ENCODE results near the gene POGK. TPM values are rescaled to one million over a fixed set of nuclear protein-coding genes. Genes with fewer than 3 reads are reported as not detected.

The POGK gene
- total RNA-seq, 4 donors from 2014 or later = 16.8 to 29.9 (median 24.9) TPM

DNA sequence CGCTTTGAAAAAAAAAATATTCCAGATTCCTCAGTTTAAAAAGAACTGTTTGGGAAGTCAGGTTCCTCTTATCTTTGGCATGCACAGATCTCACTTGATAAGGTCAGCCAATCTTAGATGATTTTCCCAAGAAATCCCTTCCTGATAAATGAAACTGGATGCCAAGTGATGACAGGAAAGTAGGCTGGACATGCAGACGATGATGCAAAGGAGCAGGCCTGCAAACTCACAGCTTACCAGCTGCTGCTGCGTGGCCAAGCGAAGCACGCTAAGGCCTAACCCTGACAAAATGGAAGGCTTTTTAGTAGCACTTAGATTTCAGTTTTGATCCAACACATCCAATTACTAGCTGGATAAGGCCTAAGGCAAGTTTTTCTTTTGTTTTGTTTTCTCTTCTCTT lies 26.7 kb downstream of the POGK start:
- TF ChIP-seq EP300 (IDR thresholded peaks at IDR 0.05; ENCODE audit: low read depth) (no peak), POLR2A (IDR thresholded peaks at IDR 0.05) (no peak), POLR2AphosphoS5 (IDR thresholded peaks at IDR 0.05) (no peak)
- TF ChIP-seq, protein P1, sequence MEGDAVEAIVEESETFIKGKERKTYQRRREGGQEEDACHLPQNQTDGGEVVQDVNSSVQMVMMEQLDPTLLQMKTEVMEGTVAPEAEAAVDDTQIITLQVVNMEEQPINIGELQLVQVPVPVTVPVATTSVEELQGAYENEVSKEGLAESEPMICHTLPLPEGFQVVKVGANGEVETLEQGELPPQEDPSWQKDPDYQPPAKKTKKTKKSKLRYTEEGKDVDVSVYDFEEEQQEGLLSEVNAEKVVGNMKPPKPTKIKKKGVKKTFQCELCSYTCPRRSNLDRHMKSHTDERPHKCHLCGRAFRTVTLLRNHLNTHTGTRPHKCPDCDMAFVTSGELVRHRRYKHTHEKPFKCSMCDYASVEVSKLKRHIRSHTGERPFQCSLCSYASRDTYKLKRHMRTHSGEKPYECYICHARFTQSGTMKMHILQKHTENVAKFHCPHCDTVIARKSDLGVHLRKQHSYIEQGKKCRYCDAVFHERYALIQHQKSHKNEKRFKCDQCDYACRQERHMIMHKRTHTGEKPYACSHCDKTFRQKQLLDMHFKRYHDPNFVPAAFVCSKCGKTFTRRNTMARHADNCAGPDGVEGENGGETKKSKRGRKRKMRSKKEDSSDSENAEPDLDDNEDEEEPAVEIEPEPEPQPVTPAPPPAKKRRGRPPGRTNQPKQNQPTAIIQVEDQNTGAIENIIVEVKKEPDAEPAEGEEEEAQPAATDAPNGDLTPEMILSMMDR (IDR thresholded peaks at IDR 0.05) = no peak
- no peak for DNase-seq
- no peaks in the 10 kb centered on the region for H3K4me1 ChIP-seq
- H3K27ac ChIP-seq = no peak overlapping the region
- no peaks in the 10 kb centered on the region for H3K9me3 ChIP-seq
- no peak overlapping the region for H3K4me3 ChIP-seq
- H3K36me3 ChIP-seq = peaks cover 0 to 31% (median 13%) of the 10 kb centered on the region in 4 donors
- intact Hi-C loops (cut with DNase I; ENCODE audit: low total_unique reads) (no loop called here), in situ Hi-C loops (cut with MboI; ENCODE audit: low pct_ligation_motif_present in 1 of 4, low pct_unique_long_range_greater_than_20kb in 1 of 4, low sequenced_read_pairs in 3 of 4) (no loop called here)
- H3K27me3 ChIP-seq = no peaks in the 10 kb centered on the region
- WGBS, 2 donors (ENCODE audit: low coverage in 1 of 2) = 87 to 95% methylated on average over 5 of the region's 5 CpGs

DNA sequence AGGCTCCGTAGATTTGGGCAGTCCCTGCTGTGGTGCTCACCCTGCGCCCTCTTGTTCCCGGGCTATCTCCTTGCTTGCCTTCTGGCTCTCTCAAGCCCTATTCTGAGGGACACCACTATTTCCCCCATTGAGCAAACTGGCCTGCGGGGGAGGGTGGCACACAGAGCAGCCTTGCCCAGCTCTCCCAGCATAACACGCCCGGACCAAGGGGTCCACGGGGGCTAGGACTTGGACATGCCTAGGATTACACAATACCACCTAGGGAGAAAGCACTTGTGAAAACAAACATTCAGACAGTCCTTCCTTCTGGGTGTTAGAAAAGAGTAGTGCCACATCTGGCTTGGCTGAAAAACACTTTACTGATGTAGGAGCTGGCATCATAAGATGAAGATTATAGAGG lies 29.4 kb downstream of the POGK start:
- intact Hi-C loops (cut with DNase I; ENCODE audit: low total_unique reads) = no loop called here
- DNase-seq = no peak
- 81 to 89% methylated on average over 3 to 7 of the region's 7 CpGs for WGBS, 2 donors (ENCODE audit: low coverage in 1 of 2)
- H3K4me1 ChIP-seq = peaks cover 0 to 9% (median 4%) of the 10 kb centered on the region in 4 donors
- H3K27ac ChIP-seq = no peak overlapping the region
- no peak overlapping the region for H3K4me3 ChIP-seq
- TF ChIP-seq EP300 (IDR thresholded peaks at IDR 0.05; ENCODE audit: low read depth) (no peak), POLR2A (IDR thresholded peaks at IDR 0.05) (no peak)
- TF ChIP-seq, protein P1 (IDR thresholded peaks at IDR 0.05) = no peak
- H3K27me3 ChIP-seq = no peaks in the 10 kb centered on the region
- in situ Hi-C loops (cut with MboI; ENCODE audit: low pct_ligation_motif_present in 1 of 4, low pct_unique_long_range_greater_than_20kb in 1 of 4, low sequenced_read_pairs in 3 of 4) = no loop called here
- peaks cover 0 to 15% (median 6%) of the 10 kb centered on the region in 4 donors for H3K36me3 ChIP-seq
- no peaks in the 10 kb centered on the region for H3K9me3 ChIP-seq

DNA sequence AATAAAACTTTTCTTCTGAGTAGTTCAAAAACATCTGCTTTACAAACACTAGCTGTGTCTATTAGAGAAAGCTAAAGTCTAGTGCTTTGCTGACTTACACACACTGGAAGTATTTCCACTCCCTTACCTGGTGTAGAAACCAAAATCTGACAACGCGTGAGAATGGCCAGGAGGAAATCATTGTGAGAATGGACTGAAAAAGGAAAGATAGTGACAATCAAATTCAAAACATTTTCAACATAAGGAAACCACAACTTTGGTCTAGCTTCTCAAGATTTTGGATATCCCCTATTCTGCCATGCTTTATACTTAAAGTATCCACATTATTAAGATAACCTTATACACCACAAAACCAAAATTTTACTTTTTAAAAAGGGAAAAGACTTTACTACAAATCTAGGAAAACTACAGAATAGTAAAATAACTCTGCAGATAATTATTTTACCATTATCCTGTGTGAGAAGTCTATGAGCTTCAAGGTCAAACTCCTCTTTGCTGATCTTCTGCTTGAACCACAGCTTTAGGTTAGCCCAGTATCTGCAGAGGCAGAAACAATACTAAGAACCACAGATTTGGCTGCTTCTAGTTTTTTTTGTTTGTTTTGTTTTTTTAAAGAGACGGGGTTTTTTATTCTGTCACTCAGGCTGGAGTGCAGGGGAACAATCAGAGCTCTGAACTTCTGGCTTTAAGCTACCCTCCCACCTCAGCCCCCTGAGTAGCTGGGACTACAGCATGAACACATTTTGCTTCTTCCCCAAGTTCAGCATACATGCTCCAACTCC lies 30.2 kb downstream of the POGK start:
- H3K36me3 ChIP-seq = peaks cover 0 to 6% (median 2%) of the 10 kb centered on the region in 4 donors
- intact Hi-C loops (cut with DNase I; ENCODE audit: low total_unique reads) (no loop called here), in situ Hi-C loops (cut with MboI; ENCODE audit: low pct_ligation_motif_present in 1 of 4, low pct_unique_long_range_greater_than_20kb in 1 of 4, low sequenced_read_pairs in 3 of 4) (no loop called here)
- H3K9me3 ChIP-seq = no peaks in the 10 kb centered on the region
- H3K4me1 ChIP-seq = peaks cover 0 to 10% (median 6%) of the 10 kb centered on the region in 4 donors
- no peak overlapping the region for H3K4me3 ChIP-seq
- no peaks in the 10 kb centered on the region for H3K27me3 ChIP-seq
- H3K27ac ChIP-seq = no peak overlapping the region
- TF ChIP-seq, protein P1 (IDR thresholded peaks at IDR 0.05) = no peak
- TF ChIP-seq POLR2A (IDR thresholded peaks at IDR 0.05) (no peak), EP300 (IDR thresholded peaks at IDR 0.05; ENCODE audit: low read depth) (no peak), POLR2AphosphoS5 (IDR thresholded peaks at IDR 0.05) (no peak)
- no peak for DNase-seq
- 66 to 83% methylated on average over 3 of the region's 3 CpGs for WGBS, 2 donors (ENCODE audit: low coverage in 1 of 2)

DNA sequence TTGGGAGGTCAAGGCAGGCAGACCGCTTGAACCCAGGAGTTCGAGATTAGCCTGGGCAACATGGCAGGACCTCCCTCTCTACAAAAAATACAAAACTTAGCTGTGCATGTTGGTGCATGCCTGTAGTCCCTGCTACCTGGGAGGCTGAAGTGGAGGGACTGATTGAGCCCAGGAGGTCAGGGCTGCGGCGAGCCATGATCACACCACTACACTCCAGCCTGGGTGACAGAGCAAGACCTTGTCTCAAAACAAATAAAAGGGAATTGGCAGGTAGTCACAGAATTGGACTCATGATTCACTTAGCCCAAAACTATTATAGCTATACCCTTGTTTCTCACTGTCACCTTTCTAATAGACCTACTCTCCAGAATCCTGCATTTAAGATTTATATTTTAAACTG lies 31.3 kb downstream of the POGK start:
- DNase-seq = no peak
- 96 to 100% methylated on average over 2 to 4 of the region's 4 CpGs for WGBS, 2 donors (ENCODE audit: low coverage in 1 of 2)
- H3K36me3 ChIP-seq = peaks cover 0 to 5% (median 0%) of the 10 kb centered on the region in 4 donors
- in situ Hi-C loops (cut with MboI; ENCODE audit: low pct_ligation_motif_present in 1 of 4, low pct_unique_long_range_greater_than_20kb in 1 of 4, low sequenced_read_pairs in 3 of 4) (no loop called here), intact Hi-C loops (cut with DNase I; ENCODE audit: low total_unique reads) (no loop called here)
- H3K4me1 ChIP-seq = peaks cover 8 to 20% (median 17%) of the 10 kb centered on the region in 4 donors
- H3K27ac ChIP-seq = no peak overlapping the region
- TF ChIP-seq, protein P1 (IDR thresholded peaks at IDR 0.05) = no peak
- TF ChIP-seq EP300 (IDR thresholded peaks at IDR 0.05; ENCODE audit: low read depth) = no peak
- no peak for TF ChIP-seq POLR2AphosphoS5 (IDR thresholded peaks at IDR 0.05)
- TF ChIP-seq POLR2A (IDR thresholded peaks at IDR 0.05) = no peak
- H3K4me3 ChIP-seq = no peak overlapping the region
- no peaks in the 10 kb centered on the region for H3K9me3 ChIP-seq
- H3K27me3 ChIP-seq = no peaks in the 10 kb centered on the region
